Gastroesophageal sphincter (tissue), 2 donors: Measurements from ENCODE around the gene HELZ.

Experiments
- EP300 ChIP-seq: sonication (generic); formaldehyde crosslinking; IDR thresholded peaks from one replicate; pipeline ENCODE4 v1.6.1; 2017; ENCODE audit warnings: antibody characterized with exemption, mild to moderate bottlenecking
- POLR2AphosphoS5 ChIP-seq: sonication (generic); formaldehyde crosslinking; IDR thresholded peaks from one replicate; pipeline ENCODE4 v1.6.1; 2017; ENCODE audit warnings: antibody characterized with exemption

DNA sequence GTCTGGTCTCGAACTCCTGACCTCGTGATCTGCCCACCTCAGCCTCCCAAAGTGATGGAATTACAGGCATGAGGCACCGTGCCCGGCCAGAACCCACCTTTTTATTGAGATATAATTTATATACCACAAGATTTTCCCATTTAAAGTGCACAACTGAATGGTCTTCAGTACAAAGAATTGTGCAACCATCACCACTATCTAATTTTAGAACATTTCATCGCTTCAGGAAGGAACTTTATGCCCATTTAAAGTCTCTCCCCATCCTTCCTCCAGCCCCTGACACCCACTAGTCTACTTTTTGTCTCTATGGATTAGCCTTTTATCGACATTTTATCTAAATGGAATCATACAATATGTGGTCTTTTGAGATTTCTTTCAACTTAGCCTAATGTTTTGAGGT, 25.4 kb upstream of the HELZ start:
- TF ChIP-seq EP300 (no peak), POLR2AphosphoS5 (no peak)
